GM19035 (cell line): ENCODE data around the gene FHOD3.
A peak's percentile ranks its signal among the peaks of the same experiment; 100 is the strongest.

Experiments
- ATAC-seq: cut with Tn5 transposase; IDR thresholded peaks from one replicate; pipeline ENCODE4 v1.9.1; 2021; ENCODE audit not compliant: unreplicated experiment

The FHOD3 gene

GRCh38 chr18:36643061-36643460 lies 345.5 kb downstream of the FHOD3 start:
- no peak for ATAC-seq

GRCh38 chr18:36648803-36649202 lies 351.3 kb downstream of the FHOD3 start:
- no peak for ATAC-seq

DNA sequence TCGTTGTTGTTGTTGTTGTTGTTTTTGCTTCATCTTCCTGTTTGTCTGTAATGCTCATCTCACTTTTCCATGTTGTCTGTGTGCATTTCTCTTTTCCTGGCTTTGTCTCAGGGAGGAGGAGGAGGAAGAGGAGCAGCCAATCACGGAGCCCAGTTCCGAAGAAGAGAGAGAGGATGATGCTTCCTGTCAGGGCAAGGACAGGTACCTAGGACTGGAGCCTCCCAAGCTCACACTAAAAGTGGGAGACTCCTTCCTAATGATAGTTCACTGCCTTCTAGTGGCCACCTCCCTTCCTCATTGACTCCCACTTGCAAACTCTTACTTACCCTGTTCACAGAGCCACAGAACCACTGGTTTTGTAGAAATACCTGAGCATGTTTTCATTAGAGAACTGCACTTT lies 351.7 kb downstream of the FHOD3 start:
- no peak for ATAC-seq

DNA sequence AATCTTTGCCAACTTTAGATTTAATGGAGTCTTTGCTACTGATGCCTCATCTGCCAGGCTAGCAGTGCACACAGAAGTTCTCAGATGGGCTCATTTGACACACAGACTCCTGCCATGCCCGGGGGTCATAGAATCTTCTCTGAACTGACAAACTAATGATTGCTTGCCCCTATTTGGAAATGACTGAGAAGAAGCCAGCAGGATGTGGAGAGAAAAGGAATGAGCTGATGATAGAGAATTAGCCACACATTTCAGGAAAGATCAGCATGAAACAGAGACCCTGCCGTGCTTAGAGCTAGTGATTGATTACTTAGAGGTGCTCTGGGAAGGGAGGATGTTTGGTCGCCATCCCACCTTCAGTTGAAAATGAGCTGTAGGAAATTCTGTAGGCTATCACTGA lies 352.8 kb downstream of the FHOD3 start:
- ATAC-seq: no peak

DNA sequence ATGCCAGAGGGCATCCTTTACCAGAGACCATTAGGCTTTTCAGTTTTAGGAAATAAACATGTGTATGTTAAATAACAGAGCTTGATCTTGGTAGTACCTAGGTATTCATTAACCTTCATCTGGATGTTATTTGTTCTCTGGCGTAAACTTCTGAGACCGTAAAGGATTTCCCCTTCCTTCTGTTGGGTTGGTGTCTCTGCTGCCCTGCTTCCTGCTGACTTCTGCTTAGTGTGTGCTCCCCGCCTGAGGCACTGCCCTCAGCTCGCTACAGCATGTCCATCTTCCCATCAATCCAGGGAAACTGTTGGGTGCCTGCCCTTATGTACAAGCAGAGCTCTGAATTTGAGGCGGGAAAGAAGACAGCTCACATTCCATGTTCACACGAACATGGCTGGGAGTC lies 353.4 kb downstream of the FHOD3 start:
- no peak for ATAC-seq

GRCh38 chr18:36652503-36652902 lies 355.0 kb downstream of the FHOD3 start:
- ATAC-seq: no peak

DNA sequence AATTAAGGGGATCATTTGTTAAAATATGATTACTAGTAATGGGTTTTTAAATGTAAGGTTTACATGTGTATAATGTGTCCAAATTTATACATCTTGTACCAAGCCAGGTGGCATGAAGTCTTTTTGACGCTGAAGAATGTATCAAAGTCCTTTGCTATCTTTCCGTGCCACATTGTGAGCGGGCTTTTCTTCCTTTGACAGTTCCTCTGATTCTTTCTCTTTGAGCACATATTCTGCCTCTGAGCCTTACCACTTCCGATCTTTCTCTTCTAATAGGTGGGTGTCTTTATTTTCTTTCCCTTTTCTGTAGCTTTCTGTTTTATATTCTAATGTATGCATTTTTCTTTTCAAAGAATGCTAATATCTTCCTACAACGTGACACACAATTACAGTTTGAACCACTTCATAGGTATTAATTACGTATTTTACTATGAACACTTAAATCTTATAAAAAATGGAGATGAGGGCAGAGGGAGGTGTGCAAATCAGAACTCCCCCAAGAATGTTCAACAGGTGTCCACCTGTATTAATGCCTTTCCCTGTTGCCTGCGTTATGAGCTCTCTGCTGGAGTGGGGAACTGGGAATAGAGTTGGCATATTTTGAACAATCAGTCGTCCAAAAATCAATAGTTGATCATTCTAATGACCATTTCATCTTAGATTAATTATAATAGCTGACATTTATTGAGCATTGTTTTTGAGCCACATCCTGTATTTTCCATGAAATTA lies 355.8 kb downstream of the FHOD3 start:
- no peak for ATAC-seq

GRCh38 chr18:36653870-36654269 lies 356.4 kb downstream of the FHOD3 start:
- ATAC-seq: no peak

GRCh38 chr18:36655074-36655473 lies 357.6 kb downstream of the FHOD3 start:
- no peak for ATAC-seq

DNA sequence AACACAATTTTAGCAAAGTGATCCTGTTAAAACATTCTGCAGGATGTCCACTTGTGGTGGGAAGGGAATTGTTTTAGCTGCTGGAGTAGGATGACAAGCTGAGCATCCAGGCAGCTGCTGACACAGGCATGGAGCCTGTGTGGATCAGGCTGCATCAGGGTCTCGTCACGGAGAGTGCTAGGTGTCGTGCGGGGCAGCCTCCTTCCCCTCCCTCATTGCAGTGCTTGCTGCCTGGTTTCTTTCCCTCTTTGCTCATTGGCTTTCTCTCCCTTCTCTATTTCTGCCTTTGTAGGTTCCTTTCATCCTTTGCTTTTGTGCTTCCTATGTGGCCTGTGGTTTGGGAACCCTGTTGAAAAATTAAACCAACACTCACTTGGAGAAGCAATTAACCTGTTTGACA lies 358.4 kb downstream of the FHOD3 start:
- ATAC-seq: no peak

- no peak for ATAC-seq
Observed at GRCh38 chr18:36658611-36659010, 361.1 kb downstream of the FHOD3 start.

DNA sequence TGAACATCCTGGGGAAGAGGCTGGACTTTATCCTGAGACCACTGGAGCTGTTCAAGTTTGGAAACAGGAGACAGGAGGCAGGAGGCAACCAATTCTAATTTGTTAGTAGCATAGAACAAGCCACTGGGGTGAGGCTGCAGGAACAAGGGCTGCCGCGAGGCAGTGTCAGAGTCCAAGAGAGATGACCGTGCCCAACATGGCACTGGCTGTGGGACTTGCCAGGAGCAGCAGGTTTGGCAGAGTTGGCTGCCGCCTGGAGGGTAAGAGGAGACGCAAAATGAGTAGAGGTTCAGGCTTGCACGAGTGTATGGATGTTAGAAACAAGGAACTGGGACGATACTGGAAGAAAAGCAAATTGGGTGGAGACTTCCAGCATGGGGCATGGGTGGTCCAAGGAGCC lies 362.8 kb downstream of the FHOD3 start:
- ATAC-seq: no peak

- ATAC-seq: no peak
Observed at GRCh38 chr18:36661999-36662398, 364.5 kb downstream of the FHOD3 start.

- ATAC-seq: no peak
Observed at GRCh38 chr18:36663312-36663711, 365.8 kb downstream of the FHOD3 start.

- ATAC-seq: no peak
Observed at GRCh38 chr18:36665952-36666351, 368.4 kb downstream of the FHOD3 start.

DNA sequence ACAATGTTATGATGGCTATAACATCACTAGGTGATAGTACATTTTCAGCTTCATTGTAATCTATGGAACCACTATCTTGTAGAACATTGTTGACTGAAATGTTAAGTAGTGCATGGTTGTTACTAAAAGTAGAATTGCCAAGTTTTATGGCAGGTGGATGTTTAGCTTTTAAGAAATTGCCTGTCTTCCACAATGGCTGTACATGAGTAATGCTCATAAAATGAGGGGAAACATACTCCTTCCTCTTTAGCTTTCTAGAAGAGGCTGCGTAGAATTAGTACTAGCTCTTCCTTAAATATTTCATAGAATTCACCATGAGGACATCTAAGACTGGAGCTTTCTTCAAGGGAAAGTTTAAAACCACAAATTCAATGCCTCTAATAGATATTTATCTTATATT lies 370.3 kb downstream of the FHOD3 start:
- no peak for ATAC-seq

DNA sequence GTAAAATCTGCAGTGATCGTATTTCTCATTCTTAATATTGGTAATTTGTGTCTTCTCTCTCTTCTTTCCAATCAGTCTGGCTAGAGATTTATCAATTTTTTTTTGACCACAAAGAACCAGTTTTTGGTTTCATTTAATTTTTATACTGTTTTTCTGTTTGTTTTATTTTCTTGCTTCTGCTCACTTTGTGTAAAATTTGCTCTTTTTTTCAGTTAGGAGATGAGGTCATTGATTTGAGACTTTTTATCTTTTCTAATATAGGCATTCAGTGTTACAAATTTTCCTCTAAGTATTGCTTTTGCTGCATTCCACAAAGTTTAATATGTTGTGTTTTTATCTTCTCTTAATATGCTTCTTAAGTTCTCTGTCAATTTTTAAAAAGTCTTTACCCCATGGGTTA lies 370.8 kb downstream of the FHOD3 start:
- no peak for ATAC-seq

DNA sequence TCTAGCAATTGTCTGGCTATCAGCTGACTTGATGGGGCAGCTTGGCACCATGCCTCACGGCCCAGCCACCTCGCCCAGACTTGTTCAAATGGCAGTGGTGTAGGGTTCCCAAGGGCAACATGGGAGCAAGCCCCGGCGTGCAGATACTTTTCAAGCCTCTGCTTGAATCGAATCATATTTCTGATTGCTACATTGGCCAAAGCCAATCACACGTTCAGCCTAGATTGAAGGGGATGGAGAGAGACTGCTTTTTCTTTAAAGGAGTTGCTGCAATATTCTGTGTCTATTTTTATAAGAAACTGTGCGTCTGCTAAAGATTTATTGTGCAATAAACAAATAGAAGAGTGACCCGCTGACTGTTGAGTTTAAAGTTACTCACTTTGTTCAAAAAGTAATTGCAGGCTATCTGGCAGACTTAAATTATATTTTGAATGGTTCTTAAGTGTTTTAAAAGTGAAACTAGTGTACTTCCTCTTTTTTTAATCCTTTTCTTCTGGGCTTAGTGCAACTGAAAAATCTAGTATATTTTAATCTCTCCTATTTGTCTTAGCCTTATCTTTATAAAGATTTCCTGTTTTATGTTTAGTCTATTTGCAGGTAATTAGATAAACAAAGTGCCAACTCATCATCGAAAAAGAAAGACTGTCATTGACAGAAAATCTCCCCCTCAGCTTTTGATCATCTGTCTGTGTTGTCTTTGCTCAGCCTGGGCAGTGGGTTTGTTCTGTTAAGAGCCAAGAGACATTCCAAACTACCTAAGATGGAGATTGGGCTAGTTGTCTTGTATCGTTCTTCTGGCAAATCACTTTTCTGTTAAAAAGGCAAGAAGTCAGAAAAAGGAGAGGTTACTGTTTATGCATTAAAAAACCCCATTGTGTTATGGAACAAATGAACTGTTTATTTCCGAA lies 375.2 kb downstream of the FHOD3 start:
- peak; percentile 84 for ATAC-seq

DNA sequence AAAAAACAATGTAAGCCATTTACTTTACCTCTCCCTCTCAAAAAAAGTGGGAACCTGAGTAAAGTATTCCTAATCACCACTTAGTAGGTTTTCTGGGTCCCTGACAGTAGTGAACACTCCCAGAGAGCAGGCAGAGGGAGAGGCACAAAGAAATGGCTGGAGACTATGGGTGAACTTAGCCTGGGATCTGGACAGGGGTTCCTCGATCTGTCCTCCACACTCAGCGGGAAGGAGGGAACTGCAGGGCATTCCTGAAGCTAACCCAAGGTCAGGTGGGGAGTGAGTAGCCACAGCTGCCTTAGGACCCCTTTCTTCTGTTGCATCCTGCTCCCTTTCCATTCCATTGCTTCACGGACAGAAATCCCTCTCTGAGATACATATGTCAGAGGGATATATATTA lies 375.9 kb downstream of the FHOD3 start:
- no peak for ATAC-seq

DNA sequence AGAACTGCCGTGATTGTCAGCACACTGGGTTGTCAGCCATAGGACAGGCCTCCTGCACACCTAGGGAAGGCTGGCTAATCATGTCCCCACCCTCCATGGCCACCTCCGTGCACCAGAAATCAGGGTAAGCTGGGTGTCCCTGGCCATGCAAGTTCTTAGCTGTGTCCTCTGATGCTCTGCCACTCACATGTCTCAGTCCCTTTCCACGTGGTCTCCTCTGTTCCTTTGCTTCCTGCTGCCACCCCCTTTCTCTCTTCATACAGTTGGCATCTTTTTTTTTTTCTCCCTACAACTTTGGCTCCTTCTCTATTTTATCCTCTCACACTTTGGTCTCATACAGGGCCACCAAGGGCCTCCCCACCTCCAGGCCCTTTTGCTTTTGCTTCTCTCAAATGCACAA lies 377.6 kb downstream of the FHOD3 start:
- no peak for ATAC-seq

GRCh38 chr18:36675542-36675941 lies 378.0 kb downstream of the FHOD3 start:
- no peak for ATAC-seq

GRCh38 chr18:36676629-36677028 lies 379.1 kb downstream of the FHOD3 start:
- no peak for ATAC-seq
